Neural cell (in vitro differentiated cells): Measurements from ENCODE around the gene UQCRQ. TPM values are rescaled to one million over a fixed set of nuclear protein-coding genes. Genes with fewer than 3 reads are reported as not detected.

Source experiments
- H2AFZ ChIP-seq: fragments of 200-600, 300-800 bp; sonication (generic), shearing (Covaris generic); 2 replicates; pipeline ENCODE4 v1.6.0; 2014; ENCODE audit warnings: low read depth, mild to moderate bottlenecking, antibody characterized with exemption, low read length, moderate library complexity
- H3F3A ChIP-seq: fragments of 200-600 bp; shearing (Covaris generic); 2 replicates; pipeline ENCODE4 v1.6.1; 2016; ENCODE audit warnings: mild to moderate bottlenecking, moderate library complexity, mixed read lengths, antibody characterized with exemption, low read length; ENCODE audit not compliant: insufficient read depth, poor library complexity, severe bottlenecking
- H3K27ac ChIP-seq: fragments of 200-600, 300-800 bp; sonication (generic), shearing (Covaris generic); 2 replicates; pipeline ENCODE4 v1.5.1; 2014; ENCODE audit warnings: mild to moderate bottlenecking, low read length, moderate library complexity
- H3K27me3 ChIP-seq: fragments of 300-800, 200-600 bp; sonication (generic), shearing (Covaris generic); 2 replicates; pipeline ENCODE4 v1.6.0; 2014; ENCODE audit warnings: mild to moderate bottlenecking, low read depth, low read length, moderate library complexity; ENCODE audit not compliant: insufficient read depth
- H3K36me3 ChIP-seq: fragments of 300-800, 200-600 bp; sonication (generic), shearing (Covaris generic); 2 replicates; pipeline ENCODE4 v1.5.1; 2014; ENCODE audit warnings: mild to moderate bottlenecking, antibody characterized with exemption, low read length, moderate library complexity; ENCODE audit not compliant: insufficient read depth
- H3K4me2 ChIP-seq: fragments of 300-800, 200-600 bp; sonication (generic), shearing (Covaris generic); 2 replicates; pipeline ENCODE4 v1.6.0; 2014; ENCODE audit warnings: mild to moderate bottlenecking, low read length
- H3K4me3 ChIP-seq: fragments of 300-800, 200-600 bp; sonication (generic), shearing (Covaris generic); 2 replicates; pipeline ENCODE4 v1.5.1; 2014; ENCODE audit warnings: mild to moderate bottlenecking, low read length, moderate library complexity
- H3K79me2 ChIP-seq: fragments of 200-600 bp; shearing (Covaris generic); replicated peaks from 2 replicates; pipeline ENCODE4 v1.6.0; 2014; ENCODE audit warnings: mild to moderate bottlenecking, low read length, moderate library complexity; ENCODE audit not compliant: insufficient read depth
- H3K9ac ChIP-seq: fragments of 300-800, 200-600 bp; sonication (generic), shearing (Covaris generic); 2 replicates; pipeline ENCODE4 v1.6.1; 2016; ENCODE audit warnings: mild to moderate bottlenecking, low read length, mixed read lengths
- H3K9me2 ChIP-seq: fragments of 200-600 bp; shearing (Covaris generic); 2 replicates; pipeline ENCODE4 v1.6.1; 2016; ENCODE audit warnings: mild to moderate bottlenecking, low read length, mixed read lengths; ENCODE audit not compliant: insufficient read depth
- H3K9me3 ChIP-seq: fragments of 200-600, 300-800 bp; sonication (generic), shearing (Covaris generic); 2 replicates; pipeline ENCODE4 v1.6.1; 2016; ENCODE audit warnings: mild to moderate bottlenecking, mixed run types, low read length, moderate library complexity, mixed read lengths
- H4K20me1 ChIP-seq: fragments of 200-600 bp; shearing (Covaris generic); 2 replicates; pipeline ENCODE4 v1.6.1; 2016; ENCODE audit warnings: mild to moderate bottlenecking, mixed run types; ENCODE audit not compliant: insufficient read depth
- CTCF ChIP-seq: fragments of 450-650 bp; IDR thresholded peaks from 2 replicates; pipeline ENCODE4 v1.5.1; 2014; ENCODE audit warnings: antibody characterized with exemption, mild to moderate bottlenecking, moderate library complexity; ENCODE audit not compliant: poor library complexity, severe bottlenecking
- EP300 ChIP-seq: fragments of 450-650 bp; conservative IDR thresholded peaks from 2 replicates; pipeline ENCODE4 v1.6.1; 2014; ENCODE audit warnings: antibody characterized with exemption, mild to moderate bottlenecking, moderate library complexity; ENCODE audit not compliant: poor library complexity, severe bottlenecking
- EZH2 ChIP-seq: fragments of 200-600, 300-800 bp; shearing (Covaris generic), sonication (generic); IDR thresholded peaks from 2 replicates; pipeline ENCODE4 v1.6.1; 2014; ENCODE audit warnings: antibody characterized with exemption, low read length, borderline replicate concordance, mild to moderate bottlenecking; ENCODE audit not compliant: insufficient read depth, poor library complexity, severe bottlenecking
- MXI1 ChIP-seq: fragments of 450-650 bp; conservative IDR thresholded peaks from 2 replicates; pipeline ENCODE4 v1.6.1; 2014; ENCODE audit warnings: antibody characterized with exemption, mild to moderate bottlenecking; ENCODE audit not compliant: poor library complexity, severe bottlenecking
- POLR2AphosphoS5 ChIP-seq: IDR thresholded peaks from 2 replicates; pipeline ENCODE4 v1.6.1; 2012
- RAD21 ChIP-seq: fragments of 450-650 bp; conservative IDR thresholded peaks from 2 replicates; pipeline ENCODE4 v1.6.1; 2014; ENCODE audit warnings: antibody characterized with exemption, mild to moderate bottlenecking, moderate library complexity
- REST ChIP-seq: IDR thresholded peaks from 2 replicates; pipeline ENCODE4 v1.6.1; 2012; ENCODE audit warnings: borderline replicate concordance
- SMC3 ChIP-seq: fragments of 450-650 bp; conservative IDR thresholded peaks from 2 replicates; pipeline ENCODE4 v1.6.1; 2014; ENCODE audit warnings: antibody characterized with exemption, mild to moderate bottlenecking, moderate library complexity; ENCODE audit not compliant: poor library complexity
- TAF1 ChIP-seq: IDR thresholded peaks from 2 replicates; pipeline ENCODE4 v1.6.1; 2012; ENCODE audit warnings: low read depth
- polyA minus RNA-seq: library from RNA; depleted of rRNA, polyadenylated mRNA; stranded (reverse); fragments of >200 nt; gene quantifications from 2 replicates; pipeline ENCODE4 v1.2.3, GENCODE V29; 2014
- polyA plus RNA-seq: library from polyadenylated mRNA; depleted of rRNA; stranded (reverse); fragments of >200 nt; gene quantifications from 2 replicates; pipeline ENCODE4 v1.2.3, GENCODE V29; 2014

Gene UQCRQ
- polyA plus RNA-seq (413 and 444 TPM in 2 replicates), polyA minus RNA-seq (107 and 110 TPM in 2 replicates)

- Histone ChIP-seq H3K4me2 (peak within 1 kb of the TSS; percentile 87), H3K36me3 (peaks cover 7% of the 10 kb centered on the region), H3K27ac (peak within 1 kb of the TSS; percentile 97), H2AFZ (peak within 1 kb of the TSS; percentile 100), H3K27me3 (no peaks in the 10 kb centered on the region), H3F3A (peaks cover 4% of the 10 kb centered on the region), H3K4me3 (peak within 1 kb of the TSS; percentile 95), H4K20me1 (no peaks in the 10 kb centered on the region), H3K79me2 (peaks cover 11% of the 10 kb centered on the region), H3K9ac (peak within 1 kb of the TSS; percentile 98), H3K9me3 (no peaks in the 10 kb centered on the region), H3K9me2 (no peaks in the 10 kb centered on the region)
- TF ChIP-seq POLR2AphosphoS5 (peak; percentile 100), MXI1 (peak; percentile 91), EP300 (peak; percentile 81), RAD21 (peak; percentile 63), TAF1 (peak; percentile 76), SMC3 (peak; percentile 68), EZH2 (no peak), CTCF (peak; percentile 64), REST (peak; percentile 84)
Measured at GRCh38 chr5:132866342-132867045, at the start of gene UQCRQ, which contains the start of gene GDF9. Gene UQCRQ, plus strand, starts transcription at chr5:132866642. Its CDS starts 240 bp downstream, at chr5:132866882. Gene GDF9, minus strand, starts transcription at chr5:132866469. Its CDS starts 1,936 bp downstream, at chr5:132864533.

- Histone ChIP-seq H3K79me2 (no peaks in the 10 kb centered on the region), H3K4me2 (no peak overlapping the region), H3K4me3 (no peak overlapping the region), H3K9ac (no peak overlapping the region), H2AFZ (no peak overlapping the region), H3K27me3 (peaks cover 29% of the 10 kb centered on the region), H3K9me2 (no peaks in the 10 kb centered on the region), H3F3A (no peaks in the 10 kb centered on the region), H3K36me3 (no peaks in the 10 kb centered on the region), H3K9me3 (peaks cover 5% of the 10 kb centered on the region), H3K27ac (no peak overlapping the region), H4K20me1 (no peaks in the 10 kb centered on the region)
- no peak for TF ChIP-seq SMC3
Measured at GRCh38 chr5:132817011-132817410, 49.4 kb upstream of the UQCRQ start.
